Measurements from ENCODE around the gene HAUS5. TPM values are rescaled to one million over a fixed set of nuclear protein-coding genes. Genes with fewer than 3 reads are reported as not detected.
A peak's percentile ranks its signal among the peaks of the same experiment; 100 is the strongest.
"Not testable (repeated sequence)": the region's sequence is repeated elsewhere in the genome, so short reads cannot be mapped to it uniquely, and the experiment has no call there.

The HAUS5 gene
- total and polyA plus RNA-seq, 9 donors = 8.8 to 24.5 (median 19.4) TPM

- no peak overlapping the region for H3K4me3 ChIP-seq
- intact Hi-C loops (cut with DNase I) = no loop called here
- H3K27ac ChIP-seq = peak overlapping the region in 1 of 2 donors; percentile 81
- no peak for DNase-seq
- peaks cover 10% of the 10 kb centered on the region for H3K4me1 ChIP-seq (ENCODE audit: insufficient read depth)
- no peak for TF ChIP-seq CTCF (IDR thresholded peaks at IDR 0.05)
- no peak for TF ChIP-seq EP300 (IDR thresholded peaks at IDR 0.05)
- no peak for TF ChIP-seq POLR2A (IDR thresholded peaks at IDR 0.05)
- WGBS, 3 donors = 69 to 76% (median 74%) methylated on average over 7 of the region's 7 CpGs
- H3K27me3 ChIP-seq = no peaks in the 10 kb centered on the region
- H3K36me3 ChIP-seq = no peaks in the 10 kb centered on the region
- H3K9me3 ChIP-seq = no peaks in the 10 kb centered on the region
Observed at GRCh38 chr19:35645680-35646511, 33.4 kb downstream of the HAUS5 start.

DNA sequence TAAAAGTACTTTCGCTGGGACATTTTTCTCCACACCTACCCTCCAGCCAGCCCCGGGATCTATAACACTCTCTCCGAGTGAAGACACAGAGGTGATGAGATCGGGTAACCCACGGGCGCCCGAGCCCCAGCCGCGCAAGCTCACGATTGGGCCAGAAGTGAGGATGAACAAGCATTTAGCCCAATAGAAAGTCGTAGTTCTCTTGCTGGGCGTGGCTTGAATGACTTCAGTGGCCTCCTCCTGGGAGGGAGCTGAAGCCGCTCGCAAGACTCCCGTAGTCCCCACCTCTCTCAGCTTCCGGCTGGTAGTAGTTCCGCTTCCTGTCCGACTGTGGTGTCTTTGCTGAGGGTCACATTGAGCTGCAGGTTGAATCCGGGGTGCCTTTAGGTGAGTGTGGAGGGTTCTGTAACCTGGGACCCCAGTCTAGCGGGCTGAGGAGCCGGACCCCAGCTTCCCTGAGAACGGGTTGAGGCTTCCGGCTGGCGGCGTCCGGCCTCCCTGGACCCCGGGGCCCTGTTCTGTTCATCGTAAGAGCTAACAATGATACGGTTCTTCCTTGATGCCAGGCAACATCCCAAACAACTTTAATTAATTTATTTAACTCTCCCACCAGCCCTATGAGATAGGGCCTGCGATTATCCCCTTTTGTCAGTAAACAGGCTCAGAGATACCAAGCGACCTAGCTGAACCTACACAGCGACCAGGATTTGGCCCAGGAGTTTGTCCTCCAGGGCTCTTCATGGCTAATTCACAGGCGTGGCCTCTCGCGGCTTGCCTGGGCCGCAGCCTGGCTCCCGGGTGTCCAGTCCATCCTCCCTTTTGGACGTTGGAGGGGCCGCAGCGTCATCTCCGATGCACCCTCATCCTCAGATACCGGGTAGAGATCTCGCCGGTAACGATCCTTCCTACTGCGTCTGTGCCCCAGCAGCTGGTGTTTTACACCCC, 35.8 kb downstream of the HAUS5 start, which contains the start of gene COX6B1:
TSS of gene COX6B1 (plus strand) at position 307 of the 945 bp plus-strand sequence. CDS start 2,921 bp downstream, outside the sequence.
- Histone ChIP-seq H3K27me3 (no peaks in the 10 kb centered on the region), H3K9me3 (no peaks in the 10 kb centered on the region), H3K27ac (peak within 1 kb of the TSS in 1 of 2 donors; percentile 25), H3K4me1 (ENCODE audit: insufficient read depth) (peaks cover 10% of the 10 kb centered on the region), H3K4me3 (peak within 1 kb of the TSS; percentile 68), H3K36me3 (no peaks in the 10 kb centered on the region)
- peak; percentile 53 for TF ChIP-seq POLR2A (IDR thresholded peaks at IDR 0.05)
- TF ChIP-seq EP300 (IDR thresholded peaks at IDR 0.05) = no peak
- intact Hi-C loops (cut with DNase I) = no loop called here
- 0 to 1% (median 1%) methylated on average over 46 of the region's 46 CpGs for WGBS, 3 donors
- peak; percentile 86 to 94 (median 89) for DNase-seq

GRCh38 chr19:35650581-35650980, 38.0 kb downstream of the HAUS5 start:
- H3K27ac ChIP-seq = no peak overlapping the region
- DNase-seq = no peak
- 81 to 87% (median 85%) methylated on average over 9 of the region's 9 CpGs for WGBS, 3 donors
- no peaks in the 10 kb centered on the region for H3K36me3 ChIP-seq
- no peak overlapping the region for H3K4me3 ChIP-seq
- no peaks in the 10 kb centered on the region for H3K9me3 ChIP-seq
- H3K27me3 ChIP-seq = no peaks in the 10 kb centered on the region
- intact Hi-C loops (cut with DNase I) = no loop called here
- no peak for TF ChIP-seq EP300 (IDR thresholded peaks at IDR 0.05)
- TF ChIP-seq POLR2A (IDR thresholded peaks at IDR 0.05) = no peak
- no peak for TF ChIP-seq CTCF (IDR thresholded peaks at IDR 0.05)
- H3K4me1 ChIP-seq (ENCODE audit: insufficient read depth) = peaks cover 5% of the 10 kb centered on the region

GRCh38 chr19:35654828-35655227, 42.3 kb downstream of the HAUS5 start:
- WGBS, 3 donors = 93 to 96% (median 96%) methylated on average over 6 of the region's 6 CpGs
- H3K36me3 ChIP-seq; H3K4me3 ChIP-seq; intact Hi-C loops (cut with DNase I); H3K27ac ChIP-seq; H3K4me1 ChIP-seq (ENCODE audit: insufficient read depth); H3K27me3 ChIP-seq; H3K9me3 ChIP-seq; DNase-seq: not testable (repeated sequence)

DNA sequence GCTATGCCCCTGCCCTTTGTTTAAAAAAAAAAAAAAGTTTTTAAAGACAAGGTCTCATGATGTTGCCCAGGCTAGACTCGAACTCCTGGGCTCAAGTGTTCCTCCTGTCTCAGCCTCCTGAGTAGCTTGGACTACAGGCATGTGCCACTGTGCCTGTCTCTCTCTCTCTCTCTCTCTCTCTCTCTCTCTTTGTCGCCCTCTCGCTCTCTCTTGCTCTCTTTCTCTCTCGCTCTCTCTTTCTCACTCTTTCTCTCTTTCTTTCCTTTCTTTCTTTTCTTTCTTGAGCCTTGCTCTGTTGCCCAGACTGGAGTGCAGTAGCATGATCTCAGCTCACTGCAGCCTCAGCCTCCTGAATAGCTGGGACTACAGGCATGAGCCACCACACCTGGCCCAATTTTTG, 43.1 kb downstream of the HAUS5 start:
- Histone ChIP-seq H3K27me3 (no peaks in the 10 kb centered on the region), H3K27ac (no peak overlapping the region), H3K4me3 (no peak overlapping the region), H3K9me3 (no peaks in the 10 kb centered on the region), H3K36me3 (no peaks in the 10 kb centered on the region), H3K4me1 (ENCODE audit: insufficient read depth) (no peaks in the 10 kb centered on the region)
- intact Hi-C loops (cut with DNase I) = no loop called here
- 79 to 93% (median 93%) methylated on average over 4 of the region's 4 CpGs for WGBS, 3 donors
- TF ChIP-seq POLR2A (IDR thresholded peaks at IDR 0.05) (no peak), EP300 (IDR thresholded peaks at IDR 0.05) (no peak), CTCF (IDR thresholded peaks at IDR 0.05) (no peak)
- no peak for DNase-seq
